ENCODE measurements around the gene IL19.

Gene IL19

DNA sequence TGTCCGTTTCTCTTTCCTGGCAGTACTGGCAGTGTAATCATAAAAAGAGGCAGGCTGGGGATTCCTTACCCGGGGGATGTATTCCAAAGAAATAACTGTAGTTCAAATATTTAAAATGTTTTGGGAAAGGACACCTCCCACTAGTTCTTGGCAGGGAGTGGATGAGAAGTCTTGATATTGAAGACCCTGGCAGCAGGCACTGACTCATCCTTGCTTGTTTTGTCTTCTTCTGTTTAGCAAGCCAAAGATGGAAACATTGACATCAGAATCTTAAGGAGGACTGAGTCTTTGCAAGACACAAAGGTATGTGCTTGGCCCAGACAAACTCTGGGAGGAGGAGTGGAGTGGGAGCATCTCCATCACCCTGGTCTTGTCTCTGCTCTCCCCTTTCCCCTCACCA is 95.5 kb downstream of the IL19 start:
- no peak for DNase-seq

DNA sequence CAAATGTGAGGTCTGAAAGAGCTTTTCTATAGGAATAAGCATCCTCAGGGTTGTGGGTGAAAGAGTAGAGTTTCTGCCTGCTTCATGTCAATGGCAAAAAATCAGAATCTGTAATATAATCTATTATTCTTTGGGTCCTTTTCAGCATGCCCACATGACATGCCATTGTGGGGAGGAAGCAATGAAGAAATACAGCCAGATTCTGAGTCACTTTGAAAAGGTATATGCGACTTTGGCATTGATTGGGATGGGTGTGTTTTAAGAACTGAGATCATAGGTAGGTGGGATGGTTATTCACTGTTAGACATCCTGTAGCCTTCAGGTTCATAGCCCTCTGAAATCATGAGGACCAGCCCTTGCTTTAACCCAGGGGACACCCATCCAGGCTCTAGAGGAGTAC is 96.7 kb downstream of the IL19 start:
- no peak for DNase-seq

DNA sequence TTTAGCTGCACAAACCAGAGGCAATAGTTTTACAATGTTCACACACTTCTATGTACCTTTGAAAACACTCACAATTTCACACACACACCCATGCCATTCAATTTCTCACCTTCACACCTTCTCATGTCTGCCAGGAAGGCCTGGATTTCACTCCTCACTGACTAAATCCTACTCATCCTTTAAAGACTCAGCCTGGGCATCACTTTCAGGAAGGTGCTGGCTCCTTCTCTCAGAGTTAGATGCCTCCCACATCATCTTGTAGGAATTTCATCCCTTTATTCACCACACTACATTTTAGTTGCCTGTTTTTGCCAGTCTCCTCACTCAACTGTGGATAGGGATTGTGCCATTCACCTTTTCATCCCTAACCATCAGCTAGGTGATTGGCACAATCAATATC is 97.1 kb downstream of the IL19 start:
- no peak for DNase-seq

DNA sequence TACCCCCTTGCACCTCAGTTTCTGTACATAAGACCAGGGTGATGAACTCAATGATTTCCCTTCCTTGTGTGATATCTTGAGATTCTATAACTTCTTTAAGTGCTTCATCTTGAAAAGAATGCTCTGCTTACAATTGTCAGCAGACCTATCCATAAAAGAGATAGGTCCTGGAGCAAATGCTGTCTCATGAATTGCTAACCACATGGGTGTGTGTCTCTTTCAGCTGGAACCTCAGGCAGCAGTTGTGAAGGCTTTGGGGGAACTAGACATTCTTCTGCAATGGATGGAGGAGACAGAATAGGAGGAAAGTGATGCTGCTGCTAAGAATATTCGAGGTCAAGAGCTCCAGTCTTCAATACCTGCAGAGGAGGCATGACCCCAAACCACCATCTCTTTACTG is 97.7 kb downstream of the IL19 start:
- no peak for DNase-seq

- no peak for DNase-seq
Observed at GRCh38 chr1:206872139-206872538, 101.6 kb downstream of the IL19 start.

DNA sequence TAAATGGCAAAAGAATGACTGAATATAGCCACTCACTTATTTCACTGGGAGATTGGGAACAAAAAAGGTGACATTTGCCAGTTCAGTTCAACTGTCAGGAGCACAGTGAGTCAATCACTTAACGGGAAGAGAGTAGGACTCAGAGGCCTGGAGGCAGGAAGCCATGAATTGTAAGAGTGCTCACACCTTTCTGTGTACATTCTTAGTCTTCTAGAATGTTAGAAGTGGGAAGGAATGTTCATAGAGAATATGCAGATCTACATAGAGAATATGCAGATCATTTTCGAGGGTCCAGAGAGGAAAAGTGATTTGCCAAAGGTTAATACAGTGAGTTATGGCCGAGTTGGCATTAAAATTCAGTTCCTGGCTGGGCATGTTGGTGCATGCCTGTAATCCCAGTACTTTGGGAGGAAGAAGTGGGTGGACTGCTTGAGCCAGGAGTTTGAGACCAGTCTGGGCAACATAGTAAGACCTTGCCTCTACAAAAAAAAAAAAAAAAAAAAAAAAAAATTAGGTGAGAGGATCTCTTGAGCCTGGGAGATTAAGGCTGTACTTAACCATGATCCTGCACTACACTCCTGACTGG is 103.1 kb downstream of the IL19 start:
- DNase-seq: no peak

GRCh38 chr1:206875752-206876377 is 105.3 kb downstream of the IL19 start:
- DNase-seq: no peak

- no peak for DNase-seq
Observed at GRCh38 chr1:206878456-206878855, 107.9 kb downstream of the IL19 start.

- DNase-seq: no peak
Observed at GRCh38 chr1:206880314-206880713, 109.7 kb downstream of the IL19 start.

- DNase-seq: no peak
Observed at GRCh38 chr1:206882555-206882954, 112.0 kb downstream of the IL19 start.

DNA sequence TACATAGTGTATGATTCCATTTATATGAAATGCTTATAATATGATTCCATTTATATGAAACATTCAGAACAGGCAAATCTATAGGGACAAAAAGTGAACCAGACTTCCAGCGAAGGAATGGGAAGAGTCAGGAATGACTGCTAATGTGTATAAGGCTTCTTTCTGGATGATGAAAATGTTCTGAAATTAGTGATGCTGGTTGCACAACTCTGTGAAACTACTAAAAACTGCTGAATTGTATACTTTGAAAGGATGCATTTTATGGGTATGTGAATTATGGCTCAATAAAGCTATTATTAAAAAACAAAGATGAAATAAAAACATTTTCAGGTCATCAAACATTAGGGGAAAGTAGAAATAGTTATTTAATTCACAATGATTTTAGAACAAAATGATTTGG is 112.6 kb downstream of the IL19 start:
- no peak for DNase-seq

- DNase-seq: no peak
Observed at GRCh38 chr1:206883876-206884275, 113.3 kb downstream of the IL19 start.

DNA sequence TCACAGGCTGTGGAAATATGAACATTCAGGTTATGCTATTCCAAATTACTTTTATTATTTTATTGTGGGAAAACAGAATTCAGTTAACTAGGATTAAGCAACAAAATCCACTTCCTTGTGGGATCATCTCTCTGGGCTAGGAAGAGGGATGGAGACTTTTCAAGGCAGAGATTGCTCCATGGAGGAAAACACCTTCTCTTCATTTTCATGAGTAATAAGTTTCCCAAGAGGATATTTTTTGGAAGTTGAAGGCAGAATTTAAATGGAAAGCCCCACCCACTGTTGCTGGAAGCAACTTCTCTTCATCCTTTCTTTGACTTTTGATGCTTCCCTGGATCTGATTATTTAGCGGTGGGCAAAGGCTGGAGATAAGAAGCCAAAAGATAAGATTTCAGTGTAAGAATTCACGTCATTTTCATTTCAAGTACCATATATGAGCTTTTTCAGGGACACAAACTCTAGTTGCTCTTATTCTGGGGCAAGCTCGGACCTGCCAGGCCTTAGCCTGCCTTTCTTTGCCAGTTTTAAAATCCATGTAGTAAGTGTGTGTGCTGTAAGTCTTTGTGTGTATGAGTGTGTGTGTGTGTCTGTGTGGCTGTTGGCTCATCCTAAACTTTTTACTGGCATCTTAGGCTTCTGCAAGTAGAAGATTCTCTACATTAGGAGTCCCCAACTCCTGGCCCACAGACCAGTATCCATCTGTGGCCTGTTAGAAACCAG is 114.9 kb downstream of the IL19 start:
- DNase-seq: no peak

GRCh38 chr1:206886831-206887230 is 116.3 kb downstream of the IL19 start:
- DNase-seq: no peak

GRCh38 chr1:206887701-206888100 is 117.1 kb downstream of the IL19 start:
- no peak for DNase-seq

GRCh38 chr1:206890125-206891060 is 119.8 kb downstream of the IL19 start:
- DNase-seq: no peak

DNA sequence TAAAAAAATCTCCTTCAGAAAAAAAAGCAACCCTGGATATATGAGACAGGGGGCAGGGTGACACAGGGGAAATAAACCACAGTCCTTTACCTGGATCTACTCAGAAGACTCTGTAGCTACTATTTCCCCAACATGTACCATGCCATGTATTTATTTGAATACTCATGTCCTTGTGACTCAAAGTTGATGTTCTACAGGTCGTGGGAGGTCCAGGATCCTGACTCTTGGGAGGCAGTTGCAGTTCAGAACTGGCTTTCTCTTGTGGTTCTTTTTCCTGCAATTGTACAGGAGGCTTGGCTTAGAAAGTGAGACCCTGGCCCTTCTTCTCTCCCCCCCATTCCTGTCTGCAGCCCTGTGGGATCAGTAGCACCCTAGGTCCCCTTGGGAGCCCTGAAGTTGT is 120.8 kb downstream of the IL19 start:
- no peak for DNase-seq
